ENCODE results near the gene JARID2.

DNA sequence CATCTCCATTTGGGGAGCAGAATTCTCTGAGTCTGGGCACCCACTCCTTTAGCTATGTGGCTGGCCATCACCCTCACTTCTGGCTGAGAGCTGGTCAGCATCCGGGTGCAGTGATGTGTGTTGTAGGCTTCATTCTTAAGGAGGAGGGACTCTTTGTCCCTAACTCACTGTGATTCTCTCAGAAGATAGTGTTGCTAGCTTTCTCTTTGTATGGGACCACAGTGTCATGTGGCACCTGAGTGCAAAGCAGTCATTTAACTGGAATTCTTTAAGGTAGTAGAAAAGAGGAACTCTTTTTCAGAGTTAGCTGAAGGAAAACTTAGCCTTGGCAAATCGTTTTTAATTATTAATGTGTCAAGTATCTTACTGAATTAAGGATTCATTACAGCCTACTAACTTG, 165.9 kb downstream of the JARID2 start:
- TF ChIP-seq NCOR1 (IDR thresholded peaks at IDR 0.05; ENCODE audit: borderline replicate concordance, low read length) (no peak), EP300 (IDR thresholded peaks at IDR 0.05; ENCODE audit: low read depth in 2 of 2, low read length in 2 of 2) (no peak), EP300 (CRISPR knock-in tag; IDR thresholded peaks at IDR 0.05; ENCODE audit: borderline replicate concordance) (no peak), HCFC1 (IDR thresholded peaks at IDR 0.05; ENCODE audit: low read depth, low read length) (no peak), PREB (CRISPR knock-in tag; IDR thresholded peaks at IDR 0.05) (no peak), POLR2AphosphoS5 (IDR thresholded peaks at IDR 0.05; ENCODE audit: low read depth, low read length) (no peak)
- TF ChIP-seq, protein P1, sequence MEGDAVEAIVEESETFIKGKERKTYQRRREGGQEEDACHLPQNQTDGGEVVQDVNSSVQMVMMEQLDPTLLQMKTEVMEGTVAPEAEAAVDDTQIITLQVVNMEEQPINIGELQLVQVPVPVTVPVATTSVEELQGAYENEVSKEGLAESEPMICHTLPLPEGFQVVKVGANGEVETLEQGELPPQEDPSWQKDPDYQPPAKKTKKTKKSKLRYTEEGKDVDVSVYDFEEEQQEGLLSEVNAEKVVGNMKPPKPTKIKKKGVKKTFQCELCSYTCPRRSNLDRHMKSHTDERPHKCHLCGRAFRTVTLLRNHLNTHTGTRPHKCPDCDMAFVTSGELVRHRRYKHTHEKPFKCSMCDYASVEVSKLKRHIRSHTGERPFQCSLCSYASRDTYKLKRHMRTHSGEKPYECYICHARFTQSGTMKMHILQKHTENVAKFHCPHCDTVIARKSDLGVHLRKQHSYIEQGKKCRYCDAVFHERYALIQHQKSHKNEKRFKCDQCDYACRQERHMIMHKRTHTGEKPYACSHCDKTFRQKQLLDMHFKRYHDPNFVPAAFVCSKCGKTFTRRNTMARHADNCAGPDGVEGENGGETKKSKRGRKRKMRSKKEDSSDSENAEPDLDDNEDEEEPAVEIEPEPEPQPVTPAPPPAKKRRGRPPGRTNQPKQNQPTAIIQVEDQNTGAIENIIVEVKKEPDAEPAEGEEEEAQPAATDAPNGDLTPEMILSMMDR (CRISPR knock-in tag; IDR thresholded peaks at IDR 0.05), result no peak
- TF ChIP-seq, protein P2, sequence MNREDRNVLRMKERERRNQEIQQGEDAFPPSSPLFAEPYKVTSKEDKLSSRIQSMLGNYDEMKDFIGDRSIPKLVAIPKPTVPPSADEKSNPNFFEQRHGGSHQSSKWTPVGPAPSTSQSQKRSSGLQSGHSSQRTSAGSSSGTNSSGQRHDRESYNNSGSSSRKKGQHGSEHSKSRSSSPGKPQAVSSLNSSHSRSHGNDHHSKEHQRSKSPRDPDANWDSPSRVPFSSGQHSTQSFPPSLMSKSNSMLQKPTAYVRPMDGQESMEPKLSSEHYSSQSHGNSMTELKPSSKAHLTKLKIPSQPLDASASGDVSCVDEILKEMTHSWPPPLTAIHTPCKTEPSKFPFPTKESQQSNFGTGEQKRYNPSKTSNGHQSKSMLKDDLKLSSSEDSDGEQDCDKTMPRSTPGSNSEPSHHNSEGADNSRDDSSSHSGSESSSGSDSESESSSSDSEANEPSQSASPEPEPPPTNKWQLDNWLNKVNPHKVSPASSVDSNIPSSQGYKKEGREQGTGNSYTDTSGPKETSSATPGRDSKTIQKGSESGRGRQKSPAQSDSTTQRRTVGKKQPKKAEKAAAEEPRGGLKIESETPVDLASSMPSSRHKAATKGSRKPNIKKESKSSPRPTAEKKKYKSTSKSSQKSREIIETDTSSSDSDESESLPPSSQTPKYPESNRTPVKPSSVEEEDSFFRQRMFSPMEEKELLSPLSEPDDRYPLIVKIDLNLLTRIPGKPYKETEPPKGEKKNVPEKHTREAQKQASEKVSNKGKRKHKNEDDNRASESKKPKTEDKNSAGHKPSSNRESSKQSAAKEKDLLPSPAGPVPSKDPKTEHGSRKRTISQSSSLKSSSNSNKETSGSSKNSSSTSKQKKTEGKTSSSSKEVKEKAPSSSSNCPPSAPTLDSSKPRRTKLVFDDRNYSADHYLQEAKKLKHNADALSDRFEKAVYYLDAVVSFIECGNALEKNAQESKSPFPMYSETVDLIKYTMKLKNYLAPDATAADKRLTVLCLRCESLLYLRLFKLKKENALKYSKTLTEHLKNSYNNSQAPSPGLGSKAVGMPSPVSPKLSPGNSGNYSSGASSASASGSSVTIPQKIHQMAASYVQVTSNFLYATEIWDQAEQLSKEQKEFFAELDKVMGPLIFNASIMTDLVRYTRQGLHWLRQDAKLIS (CRISPR knock-in tag; IDR thresholded peaks at IDR 0.05), result no peak

All from HepG2 (cell line).